B cell (primary cell): ENCODE data around the gene ARID3A. TPM values are rescaled to one million over a fixed set of nuclear protein-coding genes. Genes with fewer than 3 reads are reported as not detected.

Source experiments
- ATAC-seq: fragments of 200-7000 bp; cut with Tn5 transposase; one replicate; pipeline ENCODE4 v1.10.0; 2021; ENCODE audit warnings: low read depth, mild to moderate bottlenecking, moderate number of reproducible peaks, moderate library complexity
- CTCF ChIA-PET: fragments of 350-600 bp; sonication (Branson Sonifier 250); formaldehyde crosslinking; loops from one replicate; lab custom pipeline; 2021; ENCODE audit warnings: antibody characterized with exemption, inconsistent platforms; lab: Charles Lee
- POLR2A ChIA-PET: fragments of 350-600 bp; sonication (Branson Sonifier 250); formaldehyde crosslinking; loops from one replicate; lab custom pipeline; 2021; ENCODE audit warnings: antibody characterized with exemption; lab: Charles Lee
- DNase-seq: peaks from one replicate; pipeline ENCODE4 v3.0.0; 2013
- H2AFZ ChIP-seq: 2 replicates; pipeline ENCODE4 v1.6.1; 2012; ENCODE audit warnings: mild to moderate bottlenecking, low read depth, low read length; ENCODE audit not compliant: insufficient read depth, poor library complexity, severe bottlenecking
- H3K27ac ChIP-seq, 2 donors: 1 replicate in 1 of 2; 2 replicates in 1 of 2; pipeline ENCODE4 v1.5.1; 2012 to 2013; ENCODE audit warnings: low read length in 2 of 2, mild to moderate bottlenecking in 2 of 2, moderate library complexity in 1 of 2
- H3K27me3 ChIP-seq, 4 experiments: fragments of 200-600 bp in 1 of 4; sonication (generic) in 1 of 4; replicated peaks in 1 of 4; 1 replicate in 2 of 4; 2 replicates in 2 of 4; pipeline versions ENCODE4 v1.6.1 to v1.7.0; 2013 to 2016; ENCODE audit warnings: low read length in 3 of 4, mild to moderate bottlenecking in 2 of 4, mixed read lengths in 1 of 4, moderate library complexity in 1 of 4; ENCODE audit not compliant: insufficient read depth in 4 of 4, control insufficient read depth in 3 of 4; ENCODE audit errors: control extremely low read depth in 1 of 4
- H3K36me3 ChIP-seq, 2 experiments: replicated peaks in 1 of 2; 1 replicate in 1 of 2; 2 replicates in 1 of 2; pipeline versions ENCODE4 v1.6.1 to v1.7.1; 2013; ENCODE audit warnings: low read length in 1 of 2; ENCODE audit not compliant: insufficient read depth in 2 of 2, control insufficient read depth in 1 of 2; ENCODE audit errors: control extremely low read depth in 1 of 2, extremely low read depth in 1 of 2
- H3K4me1 ChIP-seq, 2 donors: fragments of 200-600 bp in 1 of 2; sonication (generic) in 1 of 2; 1 replicate in 1 of 2; 2 replicates in 1 of 2; pipeline versions ENCODE4 v1.5.1 to v1.6.1; 2013 to 2017; ENCODE audit warnings: low read length in 2 of 2; ENCODE audit not compliant: control insufficient read depth in 2 of 2, insufficient read depth in 2 of 2
- H3K4me2 ChIP-seq: replicated peaks from 2 replicates; pipeline ENCODE3; 2012; ENCODE audit warnings: mild to moderate bottlenecking, low read depth, low read length; ENCODE audit not compliant: poor library complexity, severe bottlenecking
- H3K4me3 ChIP-seq, 5 experiments: fragments of 200-600 bp in 1 of 5; sonication (generic) in 1 of 5; 1 replicate in 3 of 5; 2 replicates in 2 of 5; pipeline versions ENCODE4 v1.5.1 to v1.7.0; 2011 to 2016; ENCODE audit warnings: low read length in 4 of 5, mild to moderate bottlenecking in 4 of 5, low read depth in 2 of 5, control low read depth in 1 of 5, moderate library complexity in 1 of 5; ENCODE audit not compliant: insufficient read depth in 1 of 5; ENCODE audit errors: control extremely low read depth in 1 of 5, extremely low read depth in 1 of 5
- H3K79me2 ChIP-seq: fragments of 200-600 bp; sonication (generic); one replicate; pipeline ENCODE4 v1.6.0; 2016; ENCODE audit warnings: low read length; ENCODE audit not compliant: control insufficient read depth, insufficient read depth
- H3K9ac ChIP-seq: fragments of 200-600 bp; sonication (generic); 2 replicates; pipeline ENCODE4 v1.6.1; 2017; ENCODE audit warnings: mild to moderate bottlenecking, low read length, moderate library complexity
- H3K9me3 ChIP-seq, 3 donors: one replicate each; pipeline versions ENCODE4 v1.6.1 to v1.7.1; 2013; ENCODE audit warnings: low read length in 2 of 3; ENCODE audit not compliant: control insufficient read depth in 2 of 3, insufficient read depth in 1 of 3; ENCODE audit errors: control extremely low read depth in 1 of 3
- H4K20me1 ChIP-seq: 2 replicates; pipeline ENCODE4 v1.6.0; 2012; ENCODE audit warnings: mild to moderate bottlenecking, low read length; ENCODE audit not compliant: insufficient read depth, control insufficient read depth, poor library complexity, severe bottlenecking
- H3K27ac Mint-ChIP-seq: one replicate; pipeline ENCODE4 v1.8.0; 2021; ENCODE audit warnings: mixed read lengths
- H3K27me3 Mint-ChIP-seq: one replicate; pipeline ENCODE4 v1.8.0; 2021; ENCODE audit warnings: mixed read lengths
- H3K4me1 Mint-ChIP-seq: one replicate; pipeline ENCODE4 v1.8.0; 2021; ENCODE audit warnings: mixed read lengths
- H3K4me3 Mint-ChIP-seq: one replicate; pipeline ENCODE4 v1.8.0; 2021; ENCODE audit warnings: mixed read lengths
- H3K9me3 Mint-ChIP-seq: one replicate; pipeline ENCODE4 v1.8.0; 2022; ENCODE audit warnings: mixed read lengths; ENCODE audit not compliant: insufficient read depth
- CTCF ChIP-seq: fragments of 200-600 bp; IDR thresholded peaks from one replicate; pipeline ENCODE4 v1.8.0; 2022; ENCODE audit warnings: antibody characterized with exemption, mild to moderate bottlenecking
- EZH2 ChIP-seq: IDR thresholded peaks from 2 replicates; pipeline ENCODE4 v1.6.1; 2012; ENCODE audit warnings: borderline replicate concordance, low read depth, mild to moderate bottlenecking, moderate library complexity, low read length; ENCODE audit not compliant: insufficient read depth, poor library complexity, severe bottlenecking
- WGBS: methylation state at CpG from one replicate; pipeline ENCODE4 v1.1.5; 2013; ENCODE audit warnings: missing lambda C conversion rate; ENCODE audit not compliant: insufficient coverage; 5-methylcytosine and 5-hydroxymethylcytosine counted together
- intact Hi-C: fragments of 100-400 bp; cut with micrococcal nuclease; formaldehyde crosslinking; loops from one replicate; pipeline ENCODE4 v1.10.0; 2022
- polyA plus RNA-seq: library from polyadenylated mRNA; depleted of rRNA; stranded (reverse); fragments of >200 nt; gene quantifications from 2 replicates; pipeline ENCODE4 v1.2.3, GENCODE V29; 2012
- total RNA-seq, 2 donors: library from RNA; stranded (reverse); fragments of 120-200 nt in 1 of 2; gene quantifications; 1 replicate in 1 of 2; 2 replicates in 1 of 2; pipeline versions ENCODE4 v1.2.3 to v1.2.4, GENCODE V29; 2013 to 2022

Gene ARID3A
- total and polyA plus RNA-seq, 2 donors (not counting 1 experiment from before 2014, with no cell fraction given), result 22.9 to 60.5 TPM

GRCh38 chr19:948842-949496 is 23.1 kb downstream of the ARID3A start:
- Histone ChIP-seq H3K27ac (peak overlapping the region; percentile 11 to 85), H3K4me1 (peaks cover 43 to 69% of the 10 kb centered on the region in 2 donors), H3K27me3 (no peaks in the 10 kb centered on the region), H3K9me3 (peaks cover 0 to 4% (median 0%) of the 10 kb centered on the region in 3 donors), H3K4me3 (no peak overlapping the region), H3K4me2 (peak overlapping the region; percentile 56), H3K79me2 (peaks cover 41% of the 10 kb centered on the region), H2AFZ (no peak overlapping the region), H3K36me3 (no peaks in the 10 kb centered on the region), H4K20me1 (peaks cover 18% of the 10 kb centered on the region), H3K9ac (no peak overlapping the region)
- WGBS, result 70% methylated on average over 8 of the region's 25 CpGs
- no peak for TF ChIP-seq EZH2
- no peak for TF ChIP-seq CTCF
- DNase-seq, result peak; percentile 38
- ATAC-seq, result no peak
- H3K9me3 Mint-ChIP-seq, result no peaks in the 10 kb centered on the region
- peak overlapping the region; percentile 37 for H3K4me3 Mint-ChIP-seq
- ChIA-PET POLR2A (interaction anchor here (0.6 to 1.2 kb wide), 7 partner anchors 9 to 134 kb away, joined by 3 to 11 read pairs (median 3); partner anchors contain the start of genes ARHGAP45 and WDR18), CTCF (interaction anchor here (1.3 to 4.2 kb wide), 3 partner anchors 16 to 34 kb away, joined by 4 to 26 read pairs (median 6); partner anchors contain the start of gene WDR18)
- intact Hi-C loops, result no loop called here
- H3K27me3 Mint-ChIP-seq, result no peaks in the 10 kb centered on the region
- peaks cover 58% of the 10 kb centered on the region for H3K4me1 Mint-ChIP-seq
- H3K27ac Mint-ChIP-seq, result peak overlapping the region; percentile 65
